NCI-H1105 treated with DMSO at 0.1 percent for 48 hours (cell line): Measurements from ENCODE around the gene PLXDC2.
"Not testable (repeated sequence)": the region's sequence is repeated elsewhere in the genome, so short reads cannot be mapped to it uniquely, and the experiment has no call there.

Experiments used
- DNase-seq: peaks from one replicate; lab custom pipeline; 2025; lab: John Stamatoyannopoulos, UW

The PLXDC2 gene

GRCh38 chr10:20115894-20116293 is 299.7 kb downstream of the PLXDC2 start:
- DNase-seq, result no peak

GRCh38 chr10:20117471-20117870 is 301.2 kb downstream of the PLXDC2 start:
- DNase-seq, result no peak

- DNase-seq, result no peak
These were observed 301.9 kb downstream of the PLXDC2 start for GRCh38 chr10:20118119-20118518.

- DNase-seq, result no peak
These were observed 312.6 kb downstream of the PLXDC2 start for GRCh38 chr10:20128811-20129210.

GRCh38 chr10:20132816-20133215 is 316.6 kb downstream of the PLXDC2 start:
- DNase-seq, result no peak

GRCh38 chr10:20133669-20134189 is 317.5 kb downstream of the PLXDC2 start:
- DNase-seq, result no peak

GRCh38 chr10:20142311-20142710 is 326.1 kb downstream of the PLXDC2 start:
- no peak for DNase-seq

- no peak for DNase-seq
These were observed 328.0 kb downstream of the PLXDC2 start for GRCh38 chr10:20144268-20144667.

GRCh38 chr10:20146004-20146403 is 329.8 kb downstream of the PLXDC2 start:
- no peak for DNase-seq

GRCh38 chr10:20147684-20148083 is 331.5 kb downstream of the PLXDC2 start:
- no peak for DNase-seq

- no peak for DNase-seq
These were observed 340.3 kb downstream of the PLXDC2 start for GRCh38 chr10:20156511-20156910.

- no peak for DNase-seq
These were observed 341.1 kb downstream of the PLXDC2 start for GRCh38 chr10:20157314-20157713.

GRCh38 chr10:20158086-20158485 is 341.9 kb downstream of the PLXDC2 start:
- DNase-seq, result no peak

- DNase-seq, result no peak
These were observed 345.9 kb downstream of the PLXDC2 start for GRCh38 chr10:20162123-20162522.

- no peak for DNase-seq
These were observed 350.0 kb downstream of the PLXDC2 start for GRCh38 chr10:20166096-20166675.

GRCh38 chr10:20170661-20171060 is 354.4 kb downstream of the PLXDC2 start:
- DNase-seq, result no peak

- DNase-seq, result no peak
These were observed 356.8 kb downstream of the PLXDC2 start for GRCh38 chr10:20173046-20173445.

GRCh38 chr10:20175719-20176118 is 359.5 kb downstream of the PLXDC2 start:
- no peak for DNase-seq

- DNase-seq, result no peak
These were observed 364.5 kb downstream of the PLXDC2 start for GRCh38 chr10:20180766-20181165.

- DNase-seq, result no peak
These were observed 365.2 kb downstream of the PLXDC2 start for GRCh38 chr10:20181434-20181833.

- no peak for DNase-seq
These were observed 368.9 kb downstream of the PLXDC2 start for GRCh38 chr10:20185116-20185515.

- not testable (repeated sequence) for DNase-seq
These were observed 375.2 kb downstream of the PLXDC2 start for GRCh38 chr10:20191392-20191791.

- DNase-seq, result no peak
These were observed 378.8 kb downstream of the PLXDC2 start for GRCh38 chr10:20195076-20195475.

GRCh38 chr10:20200758-20201157 is 384.5 kb downstream of the PLXDC2 start:
- DNase-seq, result no peak
